ENCODE measurements around the gene GDNF. TPM values are rescaled to one million over a fixed set of nuclear protein-coding genes. Genes with fewer than 3 reads are reported as not detected.

Gene GDNF
- total and polyA plus RNA-seq, 2 experiments from 2014 or later, result 0.13 to 0.17 TPM

GRCh38 chr5:37857696-37858095, 17.9 kb upstream of the GDNF start:
- TF ChIP-seq ZNF114 (CRISPR knock-in tag; IDR thresholded peaks at IDR 0.05) (no peak), ZNF462 (CRISPR knock-in tag; IDR thresholded peaks at IDR 0.05) (no peak), NANOG (IDR thresholded peaks at IDR 0.05; ENCODE audit: borderline replicate concordance) (no peak), ZNF331 (CRISPR knock-in tag; IDR thresholded peaks at IDR 0.05; ENCODE audit: low read depth) (no peak), STAT1 (IDR thresholded peaks at IDR 0.05; ENCODE audit: unreplicated experiment) (no peak), EZH2 (IDR thresholded peaks at IDR 0.05; ENCODE audit: low read depth, unreplicated experiment) (no peak), CTCF (conservative IDR thresholded peaks at IDR 0.05; ENCODE audit: low read depth in 2 of 2) (no peak), CREB1 (CRISPR knock-in tag; IDR thresholded peaks at IDR 0.05; ENCODE audit: low read depth) (no peak), EZH2phosphoT487 (IDR thresholded peaks at IDR 0.05; ENCODE audit: unreplicated experiment) (no peak), REST (IDR thresholded peaks at IDR 0.05; ENCODE audit: unreplicated experiment) (no peak), POLR2AphosphoS5 (IDR thresholded peaks at IDR 0.05; ENCODE audit: low read depth) (no peak), JUNB (IDR thresholded peaks at IDR 0.05; ENCODE audit: unreplicated experiment) (no peak), ETS1 (IDR thresholded peaks at IDR 0.05) (no peak)
- peaks cover 5% of the 10 kb centered on the region; the same call in 2 of the 3 replicates for H3K9me3 Mint-ChIP-seq
- Histone ChIP-seq H3K9me2 (ENCODE audit: insufficient read depth) (no peaks in the 10 kb centered on the region), H3K4me1 (ENCODE audit: insufficient read depth) (no peaks in the 10 kb centered on the region), H4K20me1 (replicated peaks; ENCODE audit: insufficient read depth) (no peaks in the 10 kb centered on the region), H3K4me2 (no peak overlapping the region), H3F3A (replicated peaks; ENCODE audit: low read depth) (no peaks in the 10 kb centered on the region), H3K27me3 (ENCODE audit: insufficient read depth) (no peaks in the 10 kb centered on the region), H2AFZ (no peak overlapping the region), H3K36me3 (ENCODE audit: insufficient read depth) (no peaks in the 10 kb centered on the region), H3K79me2 (replicated peaks; ENCODE audit: insufficient read depth) (no peaks in the 10 kb centered on the region), H3K4me3 (no peak overlapping the region), H3K27ac (ENCODE audit: low read depth) (no peak overlapping the region)
- no peaks in the 10 kb centered on the region for H3K4me1 Mint-ChIP-seq
- no peak for DNase-seq (ENCODE audit: low spot score)
- no peaks in the 10 kb centered on the region for H3K27me3 Mint-ChIP-seq (ENCODE audit: insufficient read depth, low read depth, poor library complexity)
- no peak overlapping the region for H3K27ac Mint-ChIP-seq
- H3K36me3 Mint-ChIP-seq (ENCODE audit: low read depth), result no peaks in the 10 kb centered on the region
- H3K4me3 Mint-ChIP-seq, result no peak overlapping the region
- no peak for ATAC-seq
